Measurements from ENCODE around the gene TMEM234. TPM values are rescaled to one million over a fixed set of nuclear protein-coding genes. Genes with fewer than 3 reads are reported as not detected.
A peak's percentile ranks its signal among the peaks of the same experiment; 100 is the strongest.

TMEM234 gene
- total and polyA plus RNA-seq, 10 of the 15 experiments (the other 5 are each of a cell fraction or from before 2014, with no cell fraction given), result 2.9 to 10.9 (median 6.4) TPM

GRCh38 chr1:32241001-32241763, 19.0 kb upstream of the TMEM234 start (continued):
- TF ChIP-seq EGR1 (IDR thresholded peaks at IDR 0.05; ENCODE audit: borderline replicate concordance in 1 of 2, low read depth in 2 of 2, low read length in 2 of 2) (peak in 1 of 2 experiments; percentile 19; a peak in 1 of 3 replicates), YY1 (IDR thresholded peaks at IDR 0.05; ENCODE audit: low read depth, low read length) (no peak), IKZF1 (conservative IDR thresholded peaks at IDR 0.05) (peak; percentile 30; the same call in 1 of the 2 replicates), TCF3 (IDR thresholded peaks at IDR 0.05; ENCODE audit: borderline replicate concordance, insufficient read depth, low read depth, low read length) (no peak), ATF2 (IDR thresholded peaks at IDR 0.05; ENCODE audit: low read length) (no peak), PAX8 (IDR thresholded peaks at IDR 0.05) (no peak), POLR2A (IDR thresholded peaks at IDR 0.05; ENCODE audit: low read depth, low read length) (peak; percentile 33; the same call in 1 of the 2 replicates), FOS (IDR thresholded peaks at IDR 0.05; ENCODE audit: borderline replicate concordance, extremely low read depth, insufficient read length) (no peak), PAX5 (IDR thresholded peaks at IDR 0.05; ENCODE audit: borderline replicate concordance, low read depth, low read length) (peak; percentile 36; the same call in 1 of the 2 replicates), TCF12 (IDR thresholded peaks at IDR 0.05; ENCODE audit: low read depth, low read length) (0 out of 2 replicates have a peak, but pooled peaks have one; percentile 60), BHLHE40 (IDR thresholded peaks at IDR 0.05; ENCODE audit: borderline replicate concordance in 1 of 2, low read depth in 2 of 2, low read length in 1 of 2) (no peak), E2F4 (IDR thresholded peaks at IDR 0.05; ENCODE audit: low read depth, low read length) (no peak), ZNF207 (IDR thresholded peaks at IDR 0.05; ENCODE audit: borderline replicate concordance) (no peak), MYB (IDR thresholded peaks at IDR 0.05; ENCODE audit: borderline replicate concordance, low read depth, low read length) (no peak), FOXK2 (IDR thresholded peaks at IDR 0.05) (no peak), BCL3 (IDR thresholded peaks at IDR 0.05; ENCODE audit: borderline replicate concordance, insufficient read depth, low read depth, low read length, poor library complexity, severe bottlenecking) (no peak), NR2C2 (IDR thresholded peaks at IDR 0.05; ENCODE audit: borderline replicate concordance, control insufficient read depth, insufficient read length, low read depth) (no peak), POLR2AphosphoS5 (IDR thresholded peaks at IDR 0.05; ENCODE audit: low read length) (no peak), RELB (IDR thresholded peaks at IDR 0.05; ENCODE audit: low read depth) (no peak), KLF5 (IDR thresholded peaks at IDR 0.05; ENCODE audit: partially characterized antibody) (no peak), HDGF (IDR thresholded peaks at IDR 0.05) (no peak), NFXL1 (IDR thresholded peaks at IDR 0.05; ENCODE audit: borderline replicate concordance) (no peak), WRNIP1 (IDR thresholded peaks at IDR 0.05; ENCODE audit: borderline replicate concordance, low read depth, low read length) (no peak), NBN (IDR thresholded peaks at IDR 0.05) (no peak)

All from GM12878 (cell line).